ENCODE measurements around the gene SLCO1C1. TPM values are rescaled to one million over a fixed set of nuclear protein-coding genes. Genes with fewer than 3 reads are reported as not detected.

Gene SLCO1C1
- polyA plus RNA-seq (2013, experiment 1 of 2): 0.45 TPM
- polyA plus RNA-seq (2013, experiment 2 of 2): 3.0 TPM

- Histone ChIP-seq H3K9me3 (ENCODE audit: insufficient read depth, low read depth, low read length) (no peaks in the 10 kb centered on the region), H3K4me3 (ENCODE audit: low read length) (no peak within 1 kb of the TSS), H3K27ac (ENCODE audit: low read depth, low read length) (0 out of 2 replicates have a peak within 1 kb of the TSS, but pooled peaks have one; percentile 39), H3K4me1 (ENCODE audit: insufficient read depth, low read length) (peaks cover 25% of the 10 kb centered on the region), H3K36me3 (ENCODE audit: insufficient read depth, low read length) (no peaks in the 10 kb centered on the region), H3K27me3 (ENCODE audit: insufficient read depth, low read length) (no peaks in the 10 kb centered on the region), H3K9ac (ENCODE audit: low read depth, low read length) (0 out of 2 replicates have a peak within 1 kb of the TSS, but pooled peaks have one; percentile 27)
- 56% methylated on average over 5 of the region's 6 CpGs for WGBS
Observed at GRCh38 chr12:20695232-20695631, at the start of gene SLCO1C1. TSS of gene SLCO1C1 (plus strand) at chr12:20695332. CDS start at chr12:20699577, 4,245 bp downstream.

GRCh38 chr12:20646239-20646827, 48.8 kb upstream of the SLCO1C1 start:
- Histone ChIP-seq H3K4me3 (ENCODE audit: low read length) (no peak overlapping the region), H3K9ac (ENCODE audit: low read depth, low read length) (no peak overlapping the region), H3K4me1 (ENCODE audit: insufficient read depth, low read length) (peaks cover 5% of the 10 kb centered on the region; the same call in 1 of the 2 replicates), H3K9me3 (ENCODE audit: insufficient read depth, low read depth, low read length) (no peaks in the 10 kb centered on the region), H3K27me3 (ENCODE audit: insufficient read depth, low read length) (no peaks in the 10 kb centered on the region), H3K36me3 (ENCODE audit: insufficient read depth, low read length) (no peaks in the 10 kb centered on the region), H3K27ac (ENCODE audit: low read depth, low read length) (no peak overlapping the region)
- WGBS: 84% methylated on average over 3 of the region's 3 CpGs

- Histone ChIP-seq H3K27me3 (ENCODE audit: insufficient read depth, low read length) (no peaks in the 10 kb centered on the region), H3K4me1 (ENCODE audit: insufficient read depth, low read length) (peaks cover 8% of the 10 kb centered on the region), H3K9ac (ENCODE audit: low read depth, low read length) (no peak overlapping the region), H3K36me3 (ENCODE audit: insufficient read depth, low read length) (no peaks in the 10 kb centered on the region), H3K4me3 (ENCODE audit: low read length) (no peak overlapping the region), H3K9me3 (ENCODE audit: insufficient read depth, low read depth, low read length) (no peaks in the 10 kb centered on the region), H3K27ac (ENCODE audit: low read depth, low read length) (no peak overlapping the region)
- 97% methylated on average over 2 of the region's 2 CpGs for WGBS
Observed at GRCh38 chr12:20653871-20654270, 41.3 kb upstream of the SLCO1C1 start.

- Histone ChIP-seq H3K9me3 (ENCODE audit: insufficient read depth, low read depth, low read length) (peaks cover 25% of the 10 kb centered on the region), H3K27ac (ENCODE audit: low read depth, low read length) (no peak overlapping the region), H3K9ac (ENCODE audit: low read depth, low read length) (no peak overlapping the region), H3K4me3 (ENCODE audit: low read length) (no peak overlapping the region), H3K27me3 (ENCODE audit: insufficient read depth, low read length) (no peaks in the 10 kb centered on the region), H3K4me1 (ENCODE audit: insufficient read depth, low read length) (peaks cover 8% of the 10 kb centered on the region), H3K36me3 (ENCODE audit: insufficient read depth, low read length) (no peaks in the 10 kb centered on the region)
- WGBS: 72% methylated on average over 1 of the region's 1 CpG
Observed at GRCh38 chr12:20656600-20656999, 38.5 kb upstream of the SLCO1C1 start.

GRCh38 chr12:20657496-20657895, 37.6 kb upstream of the SLCO1C1 start:
- Histone ChIP-seq H3K9ac (ENCODE audit: low read depth, low read length) (no peak overlapping the region), H3K4me1 (ENCODE audit: insufficient read depth, low read length) (peaks cover 8% of the 10 kb centered on the region), H3K9me3 (ENCODE audit: insufficient read depth, low read depth, low read length) (peaks cover 34% of the 10 kb centered on the region), H3K36me3 (ENCODE audit: insufficient read depth, low read length) (no peaks in the 10 kb centered on the region), H3K4me3 (ENCODE audit: low read length) (no peak overlapping the region), H3K27ac (ENCODE audit: low read depth, low read length) (no peak overlapping the region), H3K27me3 (ENCODE audit: insufficient read depth, low read length) (no peaks in the 10 kb centered on the region)
- WGBS: 74% methylated on average over 2 of the region's 2 CpGs

GRCh38 chr12:20681334-20681733, 13.8 kb upstream of the SLCO1C1 start:
- 94% methylated on average over 4 of the region's 4 CpGs for WGBS
- Histone ChIP-seq H3K9me3 (ENCODE audit: insufficient read depth, low read depth, low read length) (no peaks in the 10 kb centered on the region), H3K9ac (ENCODE audit: low read depth, low read length) (no peak overlapping the region), H3K4me3 (ENCODE audit: low read length) (no peak overlapping the region), H3K27ac (ENCODE audit: low read depth, low read length) (no peak overlapping the region), H3K4me1 (ENCODE audit: insufficient read depth, low read length) (no peaks in the 10 kb centered on the region), H3K27me3 (ENCODE audit: insufficient read depth, low read length) (no peaks in the 10 kb centered on the region), H3K36me3 (ENCODE audit: insufficient read depth, low read length) (no peaks in the 10 kb centered on the region)

GRCh38 chr12:20696181-20696905, 1.2 kb downstream of the SLCO1C1 start:
- H3K4me3 ChIP-seq (ENCODE audit: low read length): no peak overlapping the region
- H3K9me3 ChIP-seq (ENCODE audit: insufficient read depth, low read depth, low read length): no peaks in the 10 kb centered on the region
- no peak overlapping the region for H3K9ac ChIP-seq (ENCODE audit: low read depth, low read length)

GRCh38 chr12:20701106-20701505, 6.0 kb downstream of the SLCO1C1 start:
- Histone ChIP-seq H3K4me1 (ENCODE audit: insufficient read depth, low read length) (peaks cover 8% of the 10 kb centered on the region; the same call in 1 of the 2 replicates), H3K9ac (ENCODE audit: low read depth, low read length) (no peak overlapping the region), H3K9me3 (ENCODE audit: insufficient read depth, low read depth, low read length) (no peaks in the 10 kb centered on the region), H3K36me3 (ENCODE audit: insufficient read depth, low read length) (no peaks in the 10 kb centered on the region), H3K4me3 (ENCODE audit: low read length) (no peak overlapping the region), H3K27me3 (ENCODE audit: insufficient read depth, low read length) (no peaks in the 10 kb centered on the region), H3K27ac (ENCODE audit: low read depth, low read length) (no peak overlapping the region)
- WGBS: 91% methylated on average over 1 of the region's 1 CpG

More at GRCh38 chr12:20696181-20696905, 1.2 kb downstream of the SLCO1C1 start:
- H3K36me3 ChIP-seq (ENCODE audit: insufficient read depth, low read length): no peaks in the 10 kb centered on the region
- WGBS: 94% methylated on average over 6 of the region's 7 CpGs
- H3K27me3 ChIP-seq (ENCODE audit: insufficient read depth, low read length): no peaks in the 10 kb centered on the region
- peaks cover 25% of the 10 kb centered on the region for H3K4me1 ChIP-seq (ENCODE audit: insufficient read depth, low read length)
- H3K27ac ChIP-seq (ENCODE audit: low read depth, low read length): no peak overlapping the region

- H3K9ac ChIP-seq (ENCODE audit: low read depth, low read length): no peak overlapping the region
- WGBS: 90% methylated on average over 6 of the region's 6 CpGs
- no peaks in the 10 kb centered on the region for H3K36me3 ChIP-seq (ENCODE audit: insufficient read depth, low read length)
- no peak overlapping the region for H3K4me3 ChIP-seq (ENCODE audit: low read length)
- H3K9me3 ChIP-seq (ENCODE audit: insufficient read depth, low read depth, low read length): no peaks in the 10 kb centered on the region
- no peak overlapping the region for H3K27ac ChIP-seq (ENCODE audit: low read depth, low read length)
- H3K4me1 ChIP-seq (ENCODE audit: insufficient read depth, low read length): no peaks in the 10 kb centered on the region
- no peaks in the 10 kb centered on the region for H3K27me3 ChIP-seq (ENCODE audit: insufficient read depth, low read length)
Observed at GRCh38 chr12:20704860-20705259, 9.7 kb downstream of the SLCO1C1 start.

GRCh38 chr12:20711846-20712245, 16.7 kb downstream of the SLCO1C1 start:
- Histone ChIP-seq H3K9me3 (ENCODE audit: insufficient read depth, low read depth, low read length) (no peaks in the 10 kb centered on the region), H3K36me3 (ENCODE audit: insufficient read depth, low read length) (no peaks in the 10 kb centered on the region), H3K9ac (ENCODE audit: low read depth, low read length) (no peak overlapping the region), H3K4me3 (ENCODE audit: low read length) (no peak overlapping the region), H3K4me1 (ENCODE audit: insufficient read depth, low read length) (peaks cover 6% of the 10 kb centered on the region; the same call in 1 of the 2 replicates), H3K27me3 (ENCODE audit: insufficient read depth, low read length) (no peaks in the 10 kb centered on the region), H3K27ac (ENCODE audit: low read depth, low read length) (no peak overlapping the region)
- 94% methylated on average over 3 of the region's 3 CpGs for WGBS

- no peak overlapping the region for H3K9ac ChIP-seq (ENCODE audit: low read depth, low read length)
- H3K27me3 ChIP-seq (ENCODE audit: insufficient read depth, low read length): no peaks in the 10 kb centered on the region
- WGBS: 70% methylated on average over 2 of the region's 2 CpGs
- no peaks in the 10 kb centered on the region for H3K36me3 ChIP-seq (ENCODE audit: insufficient read depth, low read length)
- H3K4me3 ChIP-seq (ENCODE audit: low read length): no peak overlapping the region
- H3K4me1 ChIP-seq (ENCODE audit: insufficient read depth, low read length): peaks cover 6% of the 10 kb centered on the region; the same call in 1 of the 2 replicates
- H3K9me3 ChIP-seq (ENCODE audit: insufficient read depth, low read depth, low read length): no peaks in the 10 kb centered on the region
- no peak overlapping the region for H3K27ac ChIP-seq (ENCODE audit: low read depth, low read length)
Observed at GRCh38 chr12:20716037-20716436, 20.9 kb downstream of the SLCO1C1 start.
